Parathyroid adenoma (tissue), 2 donors: ENCODE measurements around the gene RNU2-1.
A peak's percentile ranks its signal among the peaks of the same experiment; 100 is the strongest.

ENCODE experiments used
- H2AFZ ChIP-seq: fragments of 300-600 bp; sonication (generic); one replicate; pipeline ENCODE4 v1.7.0; 2017; ENCODE audit warnings: antibody characterized with exemption, mild to moderate bottlenecking
- H3K27ac ChIP-seq: fragments of 300-600 bp; sonication (generic); one replicate; pipeline ENCODE4 v1.7.0; 2017
- H3K27me3 ChIP-seq: fragments of 300-600 bp; sonication (generic); one replicate; pipeline ENCODE4 v1.7.0; 2017; ENCODE audit warnings: low read length; ENCODE audit not compliant: control insufficient read depth, insufficient read depth
- H3K36me3 ChIP-seq: fragments of 300-600 bp; sonication (generic); one replicate; pipeline ENCODE4 v1.7.0; 2017; ENCODE audit warnings: low read length; ENCODE audit not compliant: control insufficient read depth, insufficient read depth
- H3K4me1 ChIP-seq: fragments of 300-600 bp; sonication (generic); one replicate; pipeline ENCODE4 v1.7.0; 2017; ENCODE audit warnings: control low read depth
- H3K4me2 ChIP-seq: fragments of 300-600 bp; sonication (generic); one replicate; pipeline ENCODE4 v1.7.0; 2017; ENCODE audit warnings: low read length
- H3K4me3 ChIP-seq: fragments of 300-600 bp; sonication (generic); one replicate; pipeline ENCODE4 v1.7.0; 2017; ENCODE audit warnings: low read depth, low read length
- H3K79me2 ChIP-seq: fragments of 300-600 bp; sonication (generic); one replicate; pipeline ENCODE4 v1.7.0; 2017; ENCODE audit warnings: control low read depth
- H3K9ac ChIP-seq: fragments of 300-600 bp; sonication (generic); one replicate; pipeline ENCODE4 v1.7.0; 2017; ENCODE audit warnings: mild to moderate bottlenecking
- H3K9me3 ChIP-seq: fragments of 300-600 bp; sonication (generic); one replicate; pipeline ENCODE4 v1.7.0; 2017; ENCODE audit warnings: low read length; ENCODE audit not compliant: control insufficient read depth
- CTCF ChIP-seq: fragments of 300-600 bp; sonication (generic); IDR thresholded peaks from one replicate; pipeline ENCODE4 v1.7.0; 2017; ENCODE audit warnings: antibody characterized with exemption, mild to moderate bottlenecking
- donor health status: primary hyperparathyroidism.

Gene RNU2-1

DNA sequence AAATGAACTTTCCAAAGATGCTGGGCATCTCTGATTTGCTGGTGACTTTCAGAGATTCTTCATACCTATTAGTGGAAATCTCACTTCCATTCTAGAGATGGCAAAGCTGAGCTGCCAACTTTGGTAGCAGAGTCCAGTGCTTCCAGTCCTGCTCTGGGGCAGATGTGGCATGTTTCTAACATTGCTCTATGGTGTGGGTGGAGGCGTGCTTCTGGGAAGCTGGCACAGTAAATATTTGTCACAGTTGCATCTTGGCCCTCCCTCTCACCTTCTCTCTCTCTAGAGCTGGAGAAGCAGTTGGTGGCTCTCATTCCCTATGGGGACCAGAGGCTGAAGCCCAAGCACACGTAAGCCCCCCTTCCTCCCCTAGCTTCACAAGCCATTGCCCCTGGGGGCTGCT lies 20.2 kb downstream of the RNU2-1 start:
- Histone ChIP-seq H3K4me3 (no peak overlapping the region), H3K27me3 (no peaks in the 10 kb centered on the region), H3K9ac (no peak overlapping the region), H3K4me2 (no peak overlapping the region), H3K27ac (no peak overlapping the region), H3K4me1 (no peaks in the 10 kb centered on the region), H2AFZ (no peak overlapping the region), H3K36me3 (no peaks in the 10 kb centered on the region), H3K9me3 (no peaks in the 10 kb centered on the region), H3K79me2 (no peaks in the 10 kb centered on the region)
- no peak for TF ChIP-seq CTCF

- Histone ChIP-seq H3K4me3 (no peak overlapping the region), H3K27ac (peak overlapping the region; percentile 29), H3K9ac (no peak overlapping the region), H2AFZ (peak overlapping the region; percentile 86), H3K27me3 (no peaks in the 10 kb centered on the region), H3K9me3 (no peaks in the 10 kb centered on the region), H3K79me2 (no peaks in the 10 kb centered on the region), H3K36me3 (no peaks in the 10 kb centered on the region), H3K4me1 (no peaks in the 10 kb centered on the region), H3K4me2 (no peak overlapping the region)
- TF ChIP-seq CTCF = no peak
Observed at GRCh38 chr17:43212641-43213490, 20.9 kb downstream of the RNU2-1 start.

- Histone ChIP-seq H3K27ac (peak within 1 kb of the TSS; percentile 42), H3K27me3 (no peaks in the 10 kb centered on the region), H3K9ac (peak within 1 kb of the TSS; percentile 64), H3K9me3 (no peaks in the 10 kb centered on the region), H2AFZ (peak within 1 kb of the TSS; percentile 86), H3K4me1 (no peaks in the 10 kb centered on the region), H3K79me2 (no peaks in the 10 kb centered on the region), H3K4me3 (peak within 1 kb of the TSS; percentile 54), H3K36me3 (no peaks in the 10 kb centered on the region), H3K4me2 (peak within 1 kb of the TSS; percentile 53)
- TF ChIP-seq CTCF = no peak
Observed at GRCh38 chr17:43211480-43212402, 22.0 kb downstream of the RNU2-1 start, which contains the start of gene TMEM106A. TMEM106A (plus strand) TSS chr17:43211875; CDS start chr17:43213042, 1,167 bp downstream.

- H3K4me2 ChIP-seq = peak overlapping the region; percentile 40
- no peak for TF ChIP-seq CTCF
- H3K4me3 ChIP-seq = peak overlapping the region; percentile 29
- H3K27me3 ChIP-seq = no peaks in the 10 kb centered on the region
- no peaks in the 10 kb centered on the region for H3K36me3 ChIP-seq
- H3K9me3 ChIP-seq = no peaks in the 10 kb centered on the region
- peak overlapping the region; percentile 42 for H3K27ac ChIP-seq
- no peaks in the 10 kb centered on the region for H3K4me1 ChIP-seq
- no peak overlapping the region for H3K9ac ChIP-seq
- no peaks in the 10 kb centered on the region for H3K79me2 ChIP-seq
- H2AFZ ChIP-seq = peak overlapping the region; percentile 58
Observed at GRCh38 chr17:43211123-43211479, 22.7 kb downstream of the RNU2-1 start.
